Endothelial cell of umbilical vein (primary cell): ENCODE results near the gene DCAF7. TPM values are rescaled to one million over a fixed set of nuclear protein-coding genes. Genes with fewer than 3 reads are reported as not detected.

ENCODE experiments used
- BruUV-seq: library from RNA; stranded (reverse); fragments of 400-500 nt; replicated peaks from 2 replicates; lab custom pipeline; 2021; lab: Mats Ljungman, UMichigan
- CTCF ChIA-PET: fragments of 300-600, 350-600 bp; sonication (Branson Sonifier 250); formaldehyde crosslinking; loops from one replicate; lab custom pipeline; 2021; ENCODE audit warnings: antibody characterized with exemption, inconsistent platforms; lab: Charles Lee
- POLR2A ChIA-PET: fragments of 300-600, 350-600 bp; sonication (Branson Sonifier 250); formaldehyde crosslinking; loops from one replicate; lab custom pipeline; 2021; ENCODE audit warnings: antibody characterized with exemption, inconsistent platforms; lab: Charles Lee
- DNase-seq: peaks from one replicate; pipeline ENCODE4 v3.0.0-alpha.2; 2011; ENCODE audit warnings: low read depth, low spot score
- FAIRE-seq: peaks from 2 replicates; lab custom pipeline; 2011; peaks lifted over from hg19 to GRCh38; lab: Jason Lieb, UNC
- H2AFZ ChIP-seq: 2 replicates; pipeline ENCODE4 v1.6.0; 2012; ENCODE audit warnings: low read depth, low read length, control low read depth, inconsistent platforms
- H3K27ac ChIP-seq: 2 replicates; pipeline ENCODE4 v1.5.1; 2011; ENCODE audit warnings: low read depth, mild to moderate bottlenecking, control low read depth, low read length, moderate library complexity; ENCODE audit not compliant: insufficient read depth
- H3K27me3 ChIP-seq, 2 experiments: 2 replicates each; pipeline versions ENCODE4 v1.6.0 to v1.6.1; 2011; ENCODE audit warnings: low read length in 2 of 2, mixed read lengths in 1 of 2; ENCODE audit not compliant: control insufficient read depth in 2 of 2, insufficient read depth in 2 of 2
- H3K36me3 ChIP-seq, 2 experiments: 2 replicates in 1 of 2; 3 replicates in 1 of 2; pipeline ENCODE4 v1.5.1; 2011; ENCODE audit warnings: low read length in 2 of 2, mild to moderate bottlenecking in 1 of 2, moderate library complexity in 1 of 2; ENCODE audit not compliant: control insufficient read depth in 2 of 2, insufficient read depth in 2 of 2; ENCODE audit errors: extremely low read depth in 1 of 2
- H3K4me1 ChIP-seq: 3 replicates; pipeline ENCODE4 v1.5.1; 2011; ENCODE audit warnings: mild to moderate bottlenecking, low read length; ENCODE audit not compliant: control insufficient read depth, insufficient read depth; ENCODE audit errors: extremely low read depth
- H3K4me2 ChIP-seq: 2 replicates; pipeline ENCODE4 v1.6.1; 2011; ENCODE audit warnings: low read length, control low read depth, mixed read lengths; ENCODE audit not compliant: insufficient read depth
- H3K4me3 ChIP-seq, 3 experiments: fragments of 200-600 bp in 1 of 3; sonication (generic), shearing (Covaris generic) in 1 of 3; replicated peaks in 1 of 3; 2 replicates each; pipeline ENCODE4 v1.5.1; 2011 to 2016; ENCODE audit warnings: control low read depth in 3 of 3, low read length in 3 of 3, mild to moderate bottlenecking in 2 of 3, inconsistent platforms in 1 of 3, low read depth in 1 of 3, moderate library complexity in 1 of 3; ENCODE audit not compliant: insufficient read depth in 1 of 3
- H3K79me2 ChIP-seq: 2 replicates; pipeline ENCODE4 v1.6.0; 2012; ENCODE audit warnings: low read length, inconsistent platforms; ENCODE audit not compliant: control insufficient read depth, insufficient read depth
- H3K9ac ChIP-seq: replicated peaks from 2 replicates; pipeline ENCODE3; 2011; ENCODE audit warnings: low read length, control low read depth; ENCODE audit not compliant: insufficient read depth; ENCODE audit errors: extremely low read depth
- H3K9me1 ChIP-seq: replicated peaks from 3 replicates; pipeline ENCODE4 v1.6.0; 2011; ENCODE audit warnings: mild to moderate bottlenecking, low read length; ENCODE audit not compliant: control insufficient read depth, insufficient read depth; ENCODE audit errors: extremely low read depth
- H3K9me3 ChIP-seq: replicated peaks from 2 replicates; pipeline ENCODE4 v1.5.1; 2012; ENCODE audit warnings: low read length, inconsistent platforms; ENCODE audit not compliant: control insufficient read depth, insufficient read depth
- H4K20me1 ChIP-seq: replicated peaks from 2 replicates; pipeline ENCODE3; 2011; ENCODE audit warnings: mild to moderate bottlenecking, low read length; ENCODE audit not compliant: control insufficient read depth, insufficient read depth; ENCODE audit errors: extremely low read depth
- EZH2 ChIP-seq: IDR thresholded peaks from 2 replicates; pipeline ENCODE4 v1.6.1; 2012; ENCODE audit warnings: borderline replicate concordance, low read depth, mild to moderate bottlenecking, moderate library complexity, low read length, inconsistent platforms; ENCODE audit not compliant: severe bottlenecking
- FOS ChIP-seq: IDR thresholded peaks from 2 replicates; pipeline ENCODE4 v1.6.1; 2011; ENCODE audit warnings: mild to moderate bottlenecking, low read length, moderate library complexity, borderline replicate concordance; ENCODE audit not compliant: insufficient read depth
- GATA2 ChIP-seq: IDR thresholded peaks from 2 replicates; pipeline ENCODE4 v1.7.0; 2011; ENCODE audit warnings: low read depth, mild to moderate bottlenecking, moderate library complexity, mixed read lengths, low read length; ENCODE audit not compliant: insufficient read length, insufficient read depth
- JUN ChIP-seq: IDR thresholded peaks from 2 replicates; pipeline ENCODE4 v1.6.1; 2011; ENCODE audit warnings: borderline replicate concordance, low read depth; ENCODE audit not compliant: insufficient read length, insufficient read depth
- MYC ChIP-seq: IDR thresholded peaks from one replicate; pipeline ENCODE4 v1.6.1; 2011; ENCODE audit warnings: mild to moderate bottlenecking, low read depth, low read length
- POLR2A ChIP-seq: IDR thresholded peaks from 2 replicates; pipeline ENCODE4 v1.6.1; 2012; ENCODE audit warnings: low read depth, mild to moderate bottlenecking, control low read depth, low read length
- POLR2AphosphoS5 ChIP-seq: IDR thresholded peaks from 2 replicates; pipeline ENCODE4 v1.6.1; 2012; ENCODE audit warnings: low read depth, mild to moderate bottlenecking, control low read depth, low read length, moderate library complexity; ENCODE audit not compliant: insufficient read depth
- dilution Hi-C: fragments of 300-500 bp; cut with MboI; formaldehyde crosslinking; loops from one replicate; pipeline ENCODE4 v1.15.0; 2019; ENCODE audit warnings: low sequenced_read_pairs; ENCODE audit not compliant: extremely low pct_ligation_motif_present
- intact Hi-C: fragments of 100-400 bp; cut with micrococcal nuclease; formaldehyde crosslinking; loops from one replicate; pipeline ENCODE4 v1.10.0; 2022
- polyA plus RNA-seq, 4 experiments: library from polyadenylated mRNA; depleted of rRNA in 3 of 4; stranded (reverse) in 3 of 4; unstranded in 1 of 4; fragments of >200 nt; gene quantifications; 2 replicates each; pipeline versions ENCODE4 v1.2.1 to v1.2.3, GENCODE V29; 2011 to 2012; ENCODE audit warnings: missing spikeins in 1 of 4
- total RNA-seq: library from RNA; stranded (reverse); gene quantifications from 2 replicates; pipeline ENCODE4 v1.2.3, GENCODE V29; 2021
- TF ChIP-seq, protein P1 (sequence below), 2 donors: IDR thresholded peaks; 1 replicate in 1 of 2; 2 replicates in 1 of 2; pipeline ENCODE4 v1.5.1; 2011; ENCODE audit warnings: low read length in 2 of 2, mild to moderate bottlenecking in 2 of 2, moderate library complexity in 2 of 2, control low read depth in 1 of 2, inconsistent platforms in 1 of 2, low read depth in 1 of 2; ENCODE audit not compliant: insufficient read depth in 1 of 2; ENCODE audit errors: extremely low read depth in 1 of 2
- TF ChIP-seq, protein P2 (sequence below): IDR thresholded peaks from 2 replicates; pipeline ENCODE4 v1.6.1; 2011; ENCODE audit not compliant: insufficient read depth, insufficient read length

DCAF7 gene
- total and polyA plus RNA-seq, 2 donors (not counting 3 experiments of a cell fraction or from before 2014, with no cell fraction given): 82.8 to 100 TPM

DNA sequence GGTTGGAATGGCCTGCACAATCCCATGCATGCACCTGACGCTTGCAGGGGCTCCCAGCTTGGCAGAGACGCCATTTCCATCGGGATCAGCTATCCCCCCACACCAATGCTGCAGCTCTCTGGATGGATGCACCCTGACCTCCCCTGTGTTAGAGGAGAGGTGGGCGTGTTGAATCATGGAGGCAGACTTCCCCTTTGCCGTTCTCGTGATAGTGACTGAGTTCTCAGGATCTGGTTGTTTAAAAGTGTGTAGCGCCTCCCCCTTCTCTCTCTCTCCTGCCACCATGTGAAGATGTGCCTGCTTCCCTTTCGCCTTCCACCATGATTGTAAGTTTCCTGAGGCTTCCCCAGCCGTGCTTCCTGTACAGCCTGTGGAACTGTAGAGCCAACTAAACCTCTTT lies 44.9 kb upstream of the DCAF7 start:
- no peak overlapping the region for H3K4me2 ChIP-seq
- H3K9me1 ChIP-seq: no peaks in the 10 kb centered on the region
- no peak overlapping the region for H3K4me3 ChIP-seq
- intact Hi-C loops: no loop called here
- DNase-seq: no peak
- peaks cover 2 to 16% of the 10 kb centered on the region in 2 experiments for H3K27me3 ChIP-seq
- no peaks in the 10 kb centered on the region for H3K79me2 ChIP-seq
- ChIA-PET POLR2A (no interaction called here), CTCF (interaction anchor here (1.0 kb wide), 1 partner anchor 14 kb away, joined by 3 read pairs; no protein-coding TSS in a partner anchor)
- H4K20me1 ChIP-seq: no peaks in the 10 kb centered on the region
- no peak overlapping the region for H3K9ac ChIP-seq
- dilution Hi-C loops: no loop called here
- H3K36me3 ChIP-seq: no peaks in the 10 kb centered on the region
- H3K27ac ChIP-seq: no peak overlapping the region
- TF ChIP-seq JUN (no peak), POLR2A (no peak), POLR2AphosphoS5 (no peak), MYC (no peak), GATA2 (no peak), FOS (no peak), EZH2 (no peak)
- TF ChIP-seq, protein P1, sequence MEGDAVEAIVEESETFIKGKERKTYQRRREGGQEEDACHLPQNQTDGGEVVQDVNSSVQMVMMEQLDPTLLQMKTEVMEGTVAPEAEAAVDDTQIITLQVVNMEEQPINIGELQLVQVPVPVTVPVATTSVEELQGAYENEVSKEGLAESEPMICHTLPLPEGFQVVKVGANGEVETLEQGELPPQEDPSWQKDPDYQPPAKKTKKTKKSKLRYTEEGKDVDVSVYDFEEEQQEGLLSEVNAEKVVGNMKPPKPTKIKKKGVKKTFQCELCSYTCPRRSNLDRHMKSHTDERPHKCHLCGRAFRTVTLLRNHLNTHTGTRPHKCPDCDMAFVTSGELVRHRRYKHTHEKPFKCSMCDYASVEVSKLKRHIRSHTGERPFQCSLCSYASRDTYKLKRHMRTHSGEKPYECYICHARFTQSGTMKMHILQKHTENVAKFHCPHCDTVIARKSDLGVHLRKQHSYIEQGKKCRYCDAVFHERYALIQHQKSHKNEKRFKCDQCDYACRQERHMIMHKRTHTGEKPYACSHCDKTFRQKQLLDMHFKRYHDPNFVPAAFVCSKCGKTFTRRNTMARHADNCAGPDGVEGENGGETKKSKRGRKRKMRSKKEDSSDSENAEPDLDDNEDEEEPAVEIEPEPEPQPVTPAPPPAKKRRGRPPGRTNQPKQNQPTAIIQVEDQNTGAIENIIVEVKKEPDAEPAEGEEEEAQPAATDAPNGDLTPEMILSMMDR (IDR thresholded peaks at IDR 0.05; ENCODE audit: extremely low read depth in 1 of 2, insufficient read depth in 1 of 2, low read depth in 1 of 2, low read length in 2 of 2): no peak
- TF ChIP-seq, protein P2, sequence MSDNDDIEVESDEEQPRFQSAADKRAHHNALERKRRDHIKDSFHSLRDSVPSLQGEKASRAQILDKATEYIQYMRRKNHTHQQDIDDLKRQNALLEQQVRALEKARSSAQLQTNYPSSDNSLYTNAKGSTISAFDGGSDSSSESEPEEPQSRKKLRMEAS: no peak
- BruUV-seq: no TSS peak
- H2AFZ ChIP-seq: no peak overlapping the region
- no peaks in the 10 kb centered on the region for H3K4me1 ChIP-seq
- FAIRE-seq: no peak
- H3K9me3 ChIP-seq: no peaks in the 10 kb centered on the region
